Measurements from ENCODE around the gene KCNMA1.

The KCNMA1 gene

GRCh38 chr10:77289027-77289501, 348.5 kb downstream of the KCNMA1 start:
- no peak for DNase-seq

- DNase-seq: no peak
These were observed 349.9 kb downstream of the KCNMA1 start for GRCh38 chr10:77287647-77288120.

GRCh38 chr10:77286531-77287508, 350.8 kb downstream of the KCNMA1 start:
- no peak for DNase-seq

GRCh38 chr10:77285529-77286182, 352.0 kb downstream of the KCNMA1 start:
- no peak for DNase-seq

- DNase-seq: no peak
These were observed 352.8 kb downstream of the KCNMA1 start for GRCh38 chr10:77284797-77285196.

GRCh38 chr10:77283326-77283725, 354.3 kb downstream of the KCNMA1 start:
- no peak for DNase-seq

GRCh38 chr10:77282163-77282562, 355.4 kb downstream of the KCNMA1 start:
- no peak for DNase-seq

GRCh38 chr10:77281719-77282118, 355.9 kb downstream of the KCNMA1 start:
- no peak for DNase-seq

GRCh38 chr10:77279207-77279606, 358.4 kb downstream of the KCNMA1 start:
- DNase-seq: no peak

DNA sequence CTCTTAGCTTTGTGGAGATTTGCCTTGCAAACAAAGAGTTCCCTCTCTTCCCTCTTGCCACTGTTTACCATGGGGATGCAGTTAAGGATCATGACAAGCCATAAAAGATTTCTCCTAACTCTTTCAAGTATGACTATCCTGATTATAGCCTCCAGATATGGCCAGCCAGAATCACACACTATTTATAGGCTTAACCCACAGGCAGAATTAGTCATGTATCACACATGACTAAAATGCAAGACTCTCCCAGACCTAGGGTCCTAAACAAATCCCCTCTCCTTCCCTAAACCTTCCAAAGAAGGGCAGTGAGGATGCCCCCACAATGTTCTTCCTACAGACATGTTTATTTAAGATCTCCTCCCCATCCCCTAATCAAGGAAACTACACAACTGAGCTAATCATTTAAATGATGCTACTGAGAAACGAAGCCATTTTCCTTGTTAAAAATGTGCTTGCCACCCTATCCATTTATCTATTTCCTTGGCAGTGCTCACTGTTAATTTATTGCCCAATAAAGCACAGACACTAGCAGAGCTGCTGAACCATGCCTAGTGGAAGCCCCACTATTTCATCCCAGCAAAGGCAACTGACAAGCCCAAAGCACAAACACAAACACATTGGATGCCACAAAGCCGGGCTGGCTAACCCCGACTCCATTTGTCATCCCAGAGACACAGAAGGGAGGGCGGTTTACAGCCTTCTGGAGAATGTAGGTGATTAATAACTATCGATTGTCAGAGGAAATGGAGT, 363.4 kb downstream of the KCNMA1 start:
- DNase-seq: no peak

DNA sequence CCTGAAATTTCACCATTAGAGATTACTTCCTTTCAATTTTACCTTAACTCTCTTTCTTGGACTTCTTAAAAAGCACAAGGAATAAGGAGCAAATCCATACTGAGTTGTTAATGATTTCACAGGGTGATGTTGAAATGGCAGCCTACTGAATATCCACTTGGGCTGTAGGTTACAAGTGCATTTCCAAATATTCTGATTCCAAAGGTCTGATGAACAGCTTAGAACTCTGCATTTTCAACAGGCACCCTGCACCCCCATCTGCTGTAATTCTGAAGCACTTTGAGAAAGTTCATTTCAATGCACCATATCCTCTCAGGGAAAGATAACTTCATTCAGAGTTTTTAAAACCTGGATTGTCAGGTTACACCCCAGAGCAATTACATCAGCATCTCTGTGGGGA, 368.4 kb downstream of the KCNMA1 start:
- DNase-seq: no peak

DNA sequence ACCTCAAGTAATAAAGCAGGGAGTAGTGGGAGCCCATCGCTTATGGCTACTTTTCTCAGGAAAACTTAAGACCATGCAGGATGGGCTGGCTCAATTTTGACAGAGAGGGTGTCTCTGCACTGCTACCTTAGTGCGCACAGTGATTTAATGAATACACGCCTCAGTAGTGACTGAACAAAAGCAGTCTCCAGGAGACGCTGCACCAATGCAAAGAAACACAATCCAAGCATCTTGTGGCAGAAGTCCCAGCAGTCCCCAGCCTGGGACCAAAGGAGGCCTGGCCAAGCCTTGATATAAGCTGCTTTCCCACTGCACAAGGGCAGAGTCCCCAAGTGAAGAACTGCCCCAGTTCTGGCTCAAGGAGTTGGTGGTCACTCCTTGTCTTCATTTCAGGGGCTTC, 368.9 kb downstream of the KCNMA1 start:
- DNase-seq: no peak

DNA sequence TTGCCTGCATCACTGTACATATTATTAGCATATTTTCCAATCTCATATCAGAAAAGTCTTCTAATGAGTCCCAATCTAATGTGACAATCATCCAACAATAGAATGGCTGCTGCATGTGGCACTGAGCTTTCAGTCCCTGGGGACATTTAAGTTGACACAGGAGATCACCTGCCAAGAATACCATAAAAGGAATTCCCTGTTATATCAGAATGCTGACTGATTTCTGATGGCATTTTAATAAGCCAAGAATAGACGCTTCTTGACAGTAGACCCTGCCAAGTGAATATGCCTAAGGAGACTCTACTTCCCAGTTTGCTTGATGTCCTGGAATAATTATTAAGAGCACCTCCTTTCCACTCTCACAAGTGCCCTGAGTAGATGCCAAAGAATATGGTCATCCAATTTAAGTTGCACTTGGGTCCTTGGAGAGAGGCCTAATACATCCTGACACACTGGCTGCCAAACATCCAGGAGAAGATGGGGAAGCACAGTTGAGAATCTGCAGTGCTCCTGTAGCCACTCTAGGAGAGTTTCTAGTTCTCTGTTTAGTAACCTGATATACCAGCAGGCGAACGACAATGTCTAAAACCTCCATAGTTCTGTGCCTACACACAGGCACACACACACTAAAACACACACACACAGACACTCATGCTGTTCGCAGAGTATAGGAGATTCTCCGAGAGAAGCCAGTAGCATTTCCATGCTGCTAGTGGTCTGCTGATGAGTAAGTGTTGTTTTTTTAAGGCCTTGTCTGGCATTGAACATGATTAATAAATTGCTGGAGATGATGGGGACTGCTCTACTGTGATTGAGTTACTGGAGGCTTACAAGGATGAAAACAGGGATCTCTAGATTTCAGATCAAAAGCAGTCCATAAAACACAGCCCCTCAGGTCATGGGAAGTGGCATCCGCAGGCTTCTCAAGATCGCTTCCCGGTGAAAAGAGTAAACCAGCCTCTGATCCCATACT, 369.6 kb downstream of the KCNMA1 start:
- no peak for DNase-seq

GRCh38 chr10:77266242-77266641, 371.4 kb downstream of the KCNMA1 start:
- no peak for DNase-seq

GRCh38 chr10:77264527-77264926, 373.1 kb downstream of the KCNMA1 start:
- DNase-seq: no peak

- no peak for DNase-seq
These were observed 373.5 kb downstream of the KCNMA1 start for GRCh38 chr10:77264107-77264506.

DNA sequence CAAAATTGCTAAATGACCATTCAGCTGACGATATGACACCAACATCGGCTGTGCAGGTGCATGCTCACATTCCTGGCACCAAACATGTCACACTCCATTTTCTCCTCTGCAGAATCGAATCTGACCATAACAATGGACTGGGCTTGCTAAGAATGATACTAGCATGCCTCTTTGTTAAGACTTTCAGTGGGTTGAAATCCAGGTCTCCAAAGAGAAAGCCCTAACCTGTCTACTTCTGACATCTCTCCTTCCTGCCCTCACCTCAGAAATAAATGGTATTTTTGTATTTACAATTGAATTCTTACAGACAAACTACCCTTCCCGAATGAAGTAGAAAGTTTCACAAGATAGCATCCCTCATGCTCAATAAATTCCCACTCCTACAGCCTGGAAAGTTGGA, 373.9 kb downstream of the KCNMA1 start:
- DNase-seq: no peak

DNA sequence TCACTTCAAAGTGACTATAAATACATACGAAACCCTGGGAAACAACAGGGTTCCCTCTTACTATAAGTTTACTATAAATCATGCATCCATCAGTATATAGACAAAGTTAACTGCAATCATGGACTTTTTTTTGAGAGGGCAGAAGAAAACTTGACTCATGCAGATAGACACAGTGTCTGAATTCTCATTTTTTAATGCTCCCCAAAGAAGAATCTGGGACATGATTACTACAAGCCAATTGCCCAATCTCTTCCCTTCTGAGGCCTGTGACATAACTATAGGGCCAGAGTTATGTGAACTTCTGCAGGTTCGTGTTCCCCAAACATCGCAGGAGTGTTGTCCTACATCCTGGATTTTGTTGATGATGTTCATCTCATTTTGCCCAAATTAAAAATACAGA, 376.5 kb downstream of the KCNMA1 start:
- no peak for DNase-seq

GRCh38 chr10:77259171-77259874, 378.3 kb downstream of the KCNMA1 start:
- DNase-seq: no peak

DNA sequence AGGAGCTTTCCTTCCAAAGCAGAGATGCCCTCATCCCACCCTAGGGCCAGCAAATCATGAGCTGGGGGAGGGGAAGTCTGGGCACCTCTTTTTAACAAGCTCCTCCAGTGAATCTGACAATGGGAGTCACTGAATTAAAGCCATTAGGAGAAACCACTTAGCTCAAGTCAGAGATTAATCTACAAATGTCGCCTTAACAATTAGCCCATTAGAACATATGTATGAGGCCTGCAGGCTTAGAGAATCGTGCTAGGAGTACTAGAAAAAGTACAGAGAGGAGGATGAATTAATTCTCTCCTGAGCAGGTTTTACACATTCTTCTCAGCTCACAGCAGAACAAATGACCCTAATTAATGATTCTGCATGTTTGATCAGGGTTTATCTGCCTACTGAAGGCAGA, 381.3 kb downstream of the KCNMA1 start:
- DNase-seq: no peak

- no peak for DNase-seq
These were observed 384.0 kb downstream of the KCNMA1 start for GRCh38 chr10:77253556-77254064.
